Pulmonary artery endothelial cell (primary cell): Measurements from ENCODE around the gene SBF2. TPM values are rescaled to one million over a fixed set of nuclear protein-coding genes. Genes with fewer than 3 reads are reported as not detected.
"Not testable (repeated sequence)": the region's sequence is repeated elsewhere in the genome, so short reads cannot be mapped to it uniquely, and the experiment has no call there.

Experiments used
- DNase-seq: peaks from one replicate; pipeline ENCODE4 v3.0.0-alpha.2; 2011; ENCODE audit warnings: low read depth, low spot score
- total RNA-seq: library from RNA; depleted of rRNA; stranded (reverse); fragments of >200 nt; gene quantifications from 2 replicates; pipeline ENCODE4 v1.2.3, GENCODE V29; 2014

The SBF2 gene
- total RNA-seq, 1 donor from 2014 or later: 32.7 TPM

DNA sequence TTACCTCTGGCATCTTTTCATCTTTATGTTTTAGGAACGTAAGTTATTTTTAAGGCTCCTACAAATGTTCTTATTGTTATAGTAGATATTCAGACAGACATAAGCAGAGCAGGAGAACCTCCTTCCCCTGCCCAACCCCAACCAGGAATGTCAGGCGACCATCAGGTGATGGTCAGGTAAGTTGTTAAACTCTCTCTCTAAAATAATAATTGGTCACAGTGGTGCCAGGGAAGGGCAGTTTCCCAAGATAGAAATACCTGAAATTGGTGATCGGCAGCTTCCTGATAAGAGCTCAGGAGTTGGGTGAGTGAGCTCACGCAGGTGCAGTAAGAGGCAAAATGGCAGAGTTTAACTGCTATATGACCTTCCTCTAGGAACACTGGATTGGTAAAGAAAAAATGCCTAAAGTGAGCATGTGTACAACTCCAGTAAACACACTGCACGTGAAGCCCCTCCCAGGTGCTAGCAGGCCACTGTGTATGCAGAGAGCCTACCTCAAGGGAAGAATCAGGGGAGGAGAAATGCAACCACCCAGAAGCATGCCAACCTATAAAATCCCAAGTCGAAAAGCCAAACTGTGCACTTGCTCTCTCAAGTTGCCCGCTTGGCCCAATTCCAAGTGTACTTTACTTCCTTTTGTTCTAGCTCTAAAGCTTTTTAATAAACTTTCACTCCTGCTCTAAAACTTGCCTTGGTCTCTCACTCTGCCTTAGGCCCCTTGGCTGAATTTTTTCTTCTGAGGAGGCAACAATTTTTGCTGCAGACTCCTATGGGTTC lies 273.9 kb downstream of the SBF2 start:
- peak; percentile 17 for DNase-seq

- DNase-seq: no peak
These were observed 276.1 kb downstream of the SBF2 start for GRCh38 chr11:10017911-10018310.

DNA sequence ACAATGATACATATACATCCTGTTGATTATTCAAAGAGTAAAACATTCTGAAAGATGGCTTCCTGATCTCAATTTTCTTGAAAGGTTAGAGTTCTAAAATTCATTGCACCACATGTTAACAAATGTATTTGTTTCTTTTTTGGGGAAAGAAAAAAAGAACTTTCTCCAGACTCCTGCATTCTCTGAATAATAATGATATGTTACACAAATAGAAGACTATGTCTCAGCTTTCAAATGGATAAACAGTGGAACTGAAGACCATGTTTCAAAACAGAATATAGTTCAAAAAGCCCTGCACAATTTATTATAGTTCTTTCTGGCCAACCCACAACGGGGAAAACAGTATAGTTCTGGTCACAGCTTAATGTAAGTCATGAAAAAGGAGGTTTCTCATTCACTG lies 277.0 kb downstream of the SBF2 start:
- DNase-seq: no peak

DNA sequence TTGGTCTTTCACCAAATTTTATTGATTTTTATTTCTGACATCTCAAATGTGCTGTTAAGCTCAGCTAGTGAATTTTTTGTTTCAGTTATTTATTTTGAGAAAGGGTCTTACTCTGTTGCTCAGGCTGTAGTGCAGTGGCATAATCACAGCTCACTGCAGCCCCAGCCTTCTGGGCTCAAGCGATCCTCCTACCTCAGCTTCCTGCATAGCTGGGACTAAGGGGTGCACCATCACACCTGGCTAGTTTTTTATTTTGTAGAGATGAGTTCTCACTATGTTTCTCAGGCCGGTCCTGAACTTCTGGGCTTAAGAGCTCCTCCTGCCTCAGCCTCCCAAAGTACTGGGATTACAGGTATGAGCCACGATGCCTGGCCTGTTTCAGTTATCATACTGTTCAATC lies 282.0 kb downstream of the SBF2 start:
- no peak for DNase-seq

- no peak for DNase-seq
These were observed 288.0 kb downstream of the SBF2 start for GRCh38 chr11:10005955-10006525.

DNA sequence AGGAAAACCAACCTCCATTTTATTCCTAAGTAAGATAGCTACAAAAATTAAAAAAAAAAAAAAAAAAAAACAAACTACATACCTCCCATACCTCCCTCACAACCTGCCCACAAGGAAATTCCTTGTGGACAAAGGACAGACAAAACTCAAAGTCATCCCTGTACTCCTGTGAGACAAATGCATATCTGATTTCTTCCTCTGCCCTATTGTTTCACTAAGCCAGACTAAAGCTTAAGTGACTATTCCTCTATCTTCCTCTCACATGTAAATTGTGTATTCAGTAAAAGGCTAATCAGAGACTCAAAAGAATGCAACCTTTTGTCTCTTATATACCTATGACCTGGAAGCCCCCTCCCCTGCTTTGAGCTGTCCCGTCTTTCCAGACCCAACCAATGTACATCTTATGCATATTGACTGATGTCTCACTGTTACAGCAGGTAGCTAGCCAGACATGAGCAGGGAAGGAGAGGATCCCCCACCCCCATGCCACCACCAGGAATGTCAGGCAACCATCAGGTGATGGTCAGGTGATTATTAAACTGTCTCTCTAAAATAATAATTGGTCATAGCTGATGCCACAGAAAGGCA lies 289.4 kb downstream of the SBF2 start:
- DNase-seq: no peak

DNA sequence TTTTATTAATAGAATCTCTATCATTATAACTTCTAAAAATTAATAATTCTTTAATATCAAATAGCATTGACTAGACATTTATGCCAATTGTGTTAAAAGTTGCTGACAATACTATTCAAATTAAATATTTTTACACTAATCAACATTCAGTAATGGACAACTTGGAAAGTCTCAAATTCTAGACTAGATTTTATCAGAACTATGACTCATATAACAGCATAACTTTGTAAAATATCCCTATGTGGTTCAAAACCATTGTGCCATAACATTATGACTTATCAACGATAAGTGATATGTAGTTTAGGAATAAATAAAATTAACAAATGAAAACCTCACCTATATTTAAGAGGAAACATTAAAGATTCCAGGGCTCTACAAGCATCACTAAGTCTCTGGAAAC lies 291.8 kb downstream of the SBF2 start:
- no peak for DNase-seq

- DNase-seq: no peak
These were observed 301.7 kb downstream of the SBF2 start for GRCh38 chr11:9992306-9992705.

DNA sequence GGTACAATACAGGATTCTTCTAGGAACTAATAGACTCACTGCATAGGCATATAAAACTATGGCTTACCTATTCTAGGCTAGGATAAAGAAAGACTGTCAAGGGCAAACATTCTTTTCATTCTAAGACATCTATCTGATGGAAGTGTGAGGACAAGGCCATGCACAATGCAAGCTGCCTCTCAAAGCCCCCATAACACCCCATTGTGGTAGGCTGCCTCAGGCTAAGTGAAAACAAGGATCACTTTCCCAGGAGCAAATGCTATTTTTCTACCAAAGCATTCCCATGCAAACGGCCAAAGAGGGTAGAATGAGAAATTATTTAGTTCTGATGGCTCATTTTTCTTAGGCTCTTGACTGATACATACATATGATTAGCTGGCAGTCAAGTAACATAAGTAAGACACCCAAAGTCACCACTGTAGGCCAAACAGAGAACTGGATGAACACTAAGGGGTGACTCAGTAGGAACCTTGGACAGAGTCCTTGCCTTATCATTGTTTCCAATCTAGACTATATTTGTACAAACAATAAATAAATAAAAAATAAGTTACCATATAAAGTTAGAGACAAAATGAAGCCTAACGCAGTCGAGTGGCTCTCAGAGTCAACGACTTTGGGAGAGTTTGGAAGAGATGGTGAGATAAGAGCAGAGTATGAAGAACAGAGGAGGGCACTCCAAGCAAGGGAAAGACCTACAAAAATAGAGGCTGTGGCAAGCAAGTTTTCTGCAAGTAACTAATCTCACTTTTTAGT lies 303.6 kb downstream of the SBF2 start:
- no peak for DNase-seq

DNA sequence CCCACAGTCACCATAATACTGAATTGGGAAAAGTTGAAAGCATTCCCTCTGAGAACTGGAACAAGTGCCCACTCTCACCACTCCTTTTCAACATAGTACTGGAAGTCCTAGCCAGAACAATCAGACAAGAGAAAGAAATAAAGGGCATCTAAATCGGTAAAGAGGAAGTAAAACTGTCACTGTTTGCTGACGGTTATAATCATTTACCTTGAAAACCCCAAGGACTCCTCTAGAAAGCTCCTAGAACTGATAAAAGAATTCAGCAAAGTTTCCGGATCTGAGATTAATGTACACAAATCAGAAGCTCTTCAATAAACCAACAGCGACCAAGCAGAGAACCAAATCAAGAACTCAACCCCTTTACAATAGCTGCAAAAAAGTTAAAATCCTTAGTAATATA lies 306.7 kb downstream of the SBF2 start:
- DNase-seq: not testable (repeated sequence)

DNA sequence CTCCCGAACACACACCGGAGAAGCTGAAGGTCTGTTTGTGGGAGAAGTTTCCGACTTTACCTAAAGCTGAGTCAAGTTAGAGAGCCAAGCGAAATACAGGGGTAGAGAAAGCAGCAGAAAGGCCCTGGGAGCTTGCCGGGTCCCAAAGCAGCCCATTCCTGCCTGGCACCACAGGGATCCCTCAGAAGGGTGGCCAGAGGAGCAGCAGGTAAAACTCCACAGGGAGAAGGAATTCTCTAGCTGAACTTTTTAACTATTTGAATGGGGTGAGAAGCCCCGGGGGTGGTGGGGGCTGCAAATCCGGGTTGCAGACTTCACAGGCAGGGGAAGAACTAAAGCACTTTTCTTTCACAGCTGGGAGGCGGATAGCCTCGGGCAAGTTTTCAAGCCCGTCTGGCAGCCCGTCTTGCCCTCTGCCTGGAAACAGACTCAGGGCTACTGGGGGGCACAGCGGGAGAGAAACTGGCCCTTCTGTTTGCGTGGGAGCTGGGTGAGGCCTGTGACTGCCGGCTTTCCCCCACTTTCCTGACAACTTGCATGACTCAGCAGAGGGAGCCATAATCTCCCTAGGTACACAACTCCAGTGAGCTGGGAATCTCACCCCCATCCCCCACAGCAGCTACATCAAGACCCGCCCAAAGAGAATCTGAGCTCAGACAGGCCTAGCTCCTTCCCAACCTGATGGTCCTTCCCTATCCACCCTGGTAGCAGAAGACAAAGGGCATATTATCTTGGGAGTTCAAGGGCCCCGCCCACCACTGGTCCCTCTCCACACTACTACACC lies 311.0 kb downstream of the SBF2 start:
- DNase-seq: no peak

DNA sequence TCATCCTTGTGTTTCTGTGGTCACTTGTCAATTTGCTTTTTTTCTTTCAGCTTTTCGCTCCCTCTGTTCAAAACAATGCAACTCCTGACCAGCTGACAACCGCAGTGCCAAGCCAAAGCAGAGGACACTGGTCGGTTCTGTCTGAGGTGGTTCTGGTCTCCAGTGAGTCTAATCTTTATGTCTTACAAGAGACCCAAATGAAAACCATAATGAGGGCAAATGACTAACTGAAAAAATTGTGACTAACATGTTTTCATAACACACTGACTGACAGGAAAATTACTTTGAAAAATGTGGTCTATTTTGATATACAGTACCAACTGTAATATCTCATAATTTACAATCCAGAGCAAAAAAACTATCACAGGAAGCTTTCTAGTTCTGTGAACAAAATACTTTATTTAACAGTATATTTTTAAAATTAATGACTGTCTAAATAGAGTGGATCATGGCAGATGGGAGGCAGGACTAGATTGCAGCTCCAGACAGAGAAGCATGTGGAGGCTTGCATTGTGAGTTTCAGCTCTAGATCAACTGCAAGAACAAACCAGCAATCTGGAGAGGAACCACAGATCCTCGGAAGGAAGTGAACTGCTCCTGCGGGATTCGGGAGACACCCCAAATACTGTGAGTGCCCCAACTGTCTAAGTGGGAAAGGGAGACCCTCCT lies 311.8 kb downstream of the SBF2 start:
- no peak for DNase-seq

GRCh38 chr11:9980931-9981330 lies 313.1 kb downstream of the SBF2 start:
- no peak for DNase-seq

DNA sequence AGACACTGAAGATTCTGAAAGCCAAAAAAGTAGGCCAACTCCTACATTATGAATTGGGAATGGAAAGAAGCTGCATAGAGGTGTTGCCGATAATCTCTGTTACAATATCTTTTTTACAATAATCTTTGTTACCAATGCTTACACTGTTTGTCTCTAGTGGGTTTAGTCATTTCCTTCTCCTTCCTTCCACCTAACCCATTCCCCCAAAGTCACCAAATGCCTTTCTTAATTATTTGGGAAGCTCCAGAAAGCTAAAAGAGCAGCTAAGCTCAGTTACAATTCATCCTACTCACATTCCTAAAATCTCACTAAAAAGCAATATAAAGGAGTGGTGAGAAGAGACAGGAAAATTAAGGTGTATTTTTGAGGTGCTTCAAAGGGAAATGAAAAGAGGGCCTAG lies 316.5 kb downstream of the SBF2 start:
- no peak for DNase-seq

- DNase-seq: no peak
These were observed 319.6 kb downstream of the SBF2 start for GRCh38 chr11:9974375-9974774.

GRCh38 chr11:9973921-9974320 lies 320.1 kb downstream of the SBF2 start:
- no peak for DNase-seq

DNA sequence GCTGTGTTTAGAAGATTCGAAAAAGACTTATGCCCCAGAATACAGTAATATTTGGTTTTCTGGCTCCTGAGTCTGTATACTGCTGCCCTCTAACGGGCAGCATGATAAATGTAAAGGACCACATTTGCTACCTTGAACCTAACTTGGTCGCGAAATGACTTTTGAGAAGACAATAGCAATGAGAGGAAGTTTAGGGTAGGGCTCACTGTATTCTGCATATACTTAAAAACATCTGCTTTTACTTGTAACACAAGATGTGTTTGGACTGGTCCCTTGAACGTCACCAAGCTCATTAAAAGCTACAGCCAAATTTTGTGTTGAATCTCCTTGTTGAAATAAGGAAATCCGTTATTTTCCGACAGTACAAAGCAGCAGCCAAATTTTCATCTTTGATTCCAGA lies 321.0 kb downstream of the SBF2 start:
- DNase-seq: peak; percentile 32

- DNase-seq: no peak
These were observed 322.1 kb downstream of the SBF2 start for GRCh38 chr11:9971894-9972293.

DNA sequence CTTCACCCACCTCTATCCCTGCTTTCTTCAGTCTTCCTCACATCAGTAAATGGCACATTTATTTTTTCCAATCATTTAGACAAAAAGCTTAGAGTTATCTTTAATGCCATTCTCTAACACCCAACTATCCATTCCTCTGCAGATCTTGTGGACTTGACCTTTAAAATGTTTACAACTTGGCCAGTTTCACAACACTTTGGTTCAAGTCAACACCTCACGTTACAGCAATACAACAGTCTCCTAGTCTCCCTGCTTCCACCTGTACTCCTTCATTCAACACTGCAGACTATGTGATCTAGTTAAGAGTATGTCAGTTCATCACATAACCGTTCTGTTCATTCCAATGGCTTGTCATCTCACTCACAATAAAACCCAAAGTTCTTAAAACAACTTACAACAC lies 325.0 kb downstream of the SBF2 start:
- DNase-seq: no peak

- no peak for DNase-seq
These were observed 331.3 kb downstream of the SBF2 start for GRCh38 chr11:9962722-9963121.

DNA sequence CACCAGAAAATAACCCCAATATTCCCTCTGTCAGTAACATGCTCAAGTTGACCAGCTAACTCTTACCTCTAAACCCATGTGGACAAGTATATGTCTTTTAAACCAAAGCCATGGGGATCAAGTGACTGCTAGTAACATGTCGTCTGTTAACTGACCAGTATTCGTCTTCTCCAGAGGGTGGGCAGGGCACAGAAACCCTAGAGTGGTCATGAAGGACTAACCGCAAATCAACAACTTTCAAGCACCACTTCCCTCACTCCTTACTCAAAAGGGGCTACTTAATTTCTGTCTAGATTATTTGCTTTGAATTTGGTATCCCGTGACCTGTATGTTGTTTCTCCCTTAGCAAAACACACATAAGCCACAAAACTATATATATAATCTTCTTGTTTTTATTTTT lies 336.9 kb downstream of the SBF2 start:
- no peak for DNase-seq
